HG03175 (cell line): ENCODE measurements around the gene ACVR2A.

Source experiments
- ATAC-seq: cut with Tn5 transposase; IDR thresholded peaks from one replicate; pipeline ENCODE4 v1.9.1; 2021; ENCODE audit warnings: mild to moderate bottlenecking, moderate library complexity; ENCODE audit not compliant: unreplicated experiment

The ACVR2A gene

GRCh38 chr2:147854557-147855134, 9.8 kb downstream of the ACVR2A start:
- no peak for ATAC-seq

- ATAC-seq = no peak
Observed at GRCh38 chr2:147855316-147855715, 10.5 kb downstream of the ACVR2A start.

- no peak for ATAC-seq
Observed at GRCh38 chr2:147855977-147856376, 11.1 kb downstream of the ACVR2A start.

- no peak for ATAC-seq
Observed at GRCh38 chr2:147860009-147860408, 15.2 kb downstream of the ACVR2A start.

GRCh38 chr2:147862859-147863516, 18.2 kb downstream of the ACVR2A start:
- no peak for ATAC-seq

- ATAC-seq = no peak
Observed at GRCh38 chr2:147863835-147864234, 19.0 kb downstream of the ACVR2A start.

GRCh38 chr2:147865560-147865959, 20.7 kb downstream of the ACVR2A start:
- ATAC-seq = no peak

- no peak for ATAC-seq
Observed at GRCh38 chr2:147867050-147867449, 22.2 kb downstream of the ACVR2A start.

- ATAC-seq = no peak
Observed at GRCh38 chr2:147869934-147870333, 25.1 kb downstream of the ACVR2A start.

- no peak for ATAC-seq
Observed at GRCh38 chr2:147872967-147873366, 28.1 kb downstream of the ACVR2A start.

- ATAC-seq = no peak
Observed at GRCh38 chr2:147873859-147874483, 29.1 kb downstream of the ACVR2A start.

- no peak for ATAC-seq
Observed at GRCh38 chr2:147879846-147880245, 35.0 kb downstream of the ACVR2A start.

GRCh38 chr2:147882631-147883030, 37.8 kb downstream of the ACVR2A start:
- ATAC-seq = no peak

- ATAC-seq = no peak
Observed at GRCh38 chr2:147884830-147885229, 40.0 kb downstream of the ACVR2A start.

- ATAC-seq = no peak
Observed at GRCh38 chr2:147886136-147886535, 41.3 kb downstream of the ACVR2A start.

GRCh38 chr2:147888680-147889079, 43.9 kb downstream of the ACVR2A start:
- ATAC-seq = no peak

GRCh38 chr2:147904051-147904450, 59.2 kb downstream of the ACVR2A start:
- no peak for ATAC-seq

GRCh38 chr2:147909178-147909577, 64.3 kb downstream of the ACVR2A start:
- ATAC-seq = no peak

- peak; percentile 67 for ATAC-seq
Observed at GRCh38 chr2:147910990-147911473, 66.2 kb downstream of the ACVR2A start.

- no peak for ATAC-seq
Observed at GRCh38 chr2:147913701-147914480, 69.1 kb downstream of the ACVR2A start.

GRCh38 chr2:147916067-147916466, 71.2 kb downstream of the ACVR2A start:
- no peak for ATAC-seq
